Skeletal muscle satellite cell (primary cell): Measurements from ENCODE around the gene NPM3. TPM values are rescaled to one million over a fixed set of nuclear protein-coding genes. Genes with fewer than 3 reads are reported as not detected.

Experiments used
- H3K27me3 ChIP-seq: 2 replicates; pipeline ENCODE4 v1.7.0; 2013; ENCODE audit warnings: low read length; ENCODE audit not compliant: control insufficient read depth, insufficient read depth
- H3K36me3 ChIP-seq: 2 replicates; pipeline ENCODE4 v1.7.0; 2013; ENCODE audit warnings: mild to moderate bottlenecking, control low read depth, low read length; ENCODE audit not compliant: insufficient read depth
- H3K4me1 ChIP-seq: 2 replicates; pipeline ENCODE4 v1.7.0; 2013; ENCODE audit warnings: low read length; ENCODE audit not compliant: control insufficient read depth, insufficient read depth
- H3K4me2 ChIP-seq: 2 replicates; pipeline ENCODE4 v1.7.0; 2013; ENCODE audit warnings: mild to moderate bottlenecking, low read length
- H3K4me3 ChIP-seq: 2 replicates; pipeline ENCODE4 v1.7.0; 2013; ENCODE audit warnings: low read length
- H3K9ac ChIP-seq: 2 replicates; pipeline ENCODE4 v1.7.0; 2013; ENCODE audit warnings: mild to moderate bottlenecking, low read depth, low read length, moderate library complexity
- H3K9me3 ChIP-seq: replicated peaks from 2 replicates; pipeline ENCODE4 v1.7.0; 2013; ENCODE audit warnings: mild to moderate bottlenecking, control low read depth, low read length
- total RNA-seq: library from RNA; depleted of rRNA; stranded (reverse); fragments of >200 nt; gene quantifications from 2 replicates; pipeline ENCODE4 v1.2.3, GENCODE V29; 2012; rRNA removed

The NPM3 gene
- 202 and 204 TPM in 2 replicates for total RNA-seq

GRCh38 chr10:101782811-101783735 is at the start of gene NPM3:
Gene NPM3 (minus strand): TSS chr10:101783446. CDS start chr10:101783390, 56 bp downstream.
- peaks cover 41% of the 10 kb centered on the region for H3K4me1 ChIP-seq
- peak within 1 kb of the TSS; percentile 91 for H3K4me2 ChIP-seq
- peaks cover 39% of the 10 kb centered on the region for H3K36me3 ChIP-seq
- no peaks in the 10 kb centered on the region for H3K9me3 ChIP-seq
- peak within 1 kb of the TSS; percentile 87 for H3K4me3 ChIP-seq
- peak within 1 kb of the TSS; percentile 93 for H3K9ac ChIP-seq
- no peaks in the 10 kb centered on the region for H3K27me3 ChIP-seq

- Histone ChIP-seq H3K36me3 (no peaks in the 10 kb centered on the region), H3K4me1 (peaks cover 17% of the 10 kb centered on the region), H3K27me3 (no peaks in the 10 kb centered on the region), H3K9ac (no peak overlapping the region), H3K9me3 (no peaks in the 10 kb centered on the region), H3K4me2 (no peak overlapping the region), H3K4me3 (no peak overlapping the region)
Measured at GRCh38 chr10:101832325-101832771, 49.1 kb upstream of the NPM3 start.

GRCh38 chr10:101831169-101831811 is 48.0 kb upstream of the NPM3 start:
- H3K4me3 ChIP-seq, result peak overlapping the region; percentile 74
- peak overlapping the region; percentile 96 for H3K4me2 ChIP-seq
- H3K9ac ChIP-seq, result peak overlapping the region; percentile 52
- H3K9me3 ChIP-seq, result no peaks in the 10 kb centered on the region
- H3K27me3 ChIP-seq, result no peaks in the 10 kb centered on the region
- no peaks in the 10 kb centered on the region for H3K36me3 ChIP-seq
- peaks cover 17% of the 10 kb centered on the region for H3K4me1 ChIP-seq

- Histone ChIP-seq H3K4me3 (peak overlapping the region; percentile 74), H3K4me1 (peaks cover 17% of the 10 kb centered on the region)
Measured at GRCh38 chr10:101830322-101831168, 47.3 kb upstream of the NPM3 start.

GRCh38 chr10:101829561-101830315 is 46.5 kb upstream of the NPM3 start:
- Histone ChIP-seq H3K4me1 (peaks cover 17% of the 10 kb centered on the region), H3K9ac (peak overlapping the region; percentile 15), H3K4me3 (peak overlapping the region; percentile 74)

More at GRCh38 chr10:101830322-101831168, 47.3 kb upstream of the NPM3 start:
- H3K36me3 ChIP-seq, result no peaks in the 10 kb centered on the region
- peak overlapping the region; percentile 96 for H3K4me2 ChIP-seq
- no peaks in the 10 kb centered on the region for H3K9me3 ChIP-seq
- H3K9ac ChIP-seq, result peak overlapping the region; percentile 52
- H3K27me3 ChIP-seq, result no peaks in the 10 kb centered on the region

GRCh38 chr10:101828766-101829551 is 45.7 kb upstream of the NPM3 start:
- H3K4me3 ChIP-seq, result no peak overlapping the region
- no peaks in the 10 kb centered on the region for H3K9me3 ChIP-seq
- H3K36me3 ChIP-seq, result no peaks in the 10 kb centered on the region
- no peaks in the 10 kb centered on the region for H3K27me3 ChIP-seq
- H3K9ac ChIP-seq, result no peak overlapping the region
- peak overlapping the region; percentile 59 for H3K4me2 ChIP-seq
- peaks cover 17% of the 10 kb centered on the region for H3K4me1 ChIP-seq

More at GRCh38 chr10:101829561-101830315, 46.5 kb upstream of the NPM3 start:
- Histone ChIP-seq H3K27me3 (no peaks in the 10 kb centered on the region), H3K9me3 (no peaks in the 10 kb centered on the region), H3K36me3 (no peaks in the 10 kb centered on the region), H3K4me2 (peak overlapping the region; percentile 96)

- H3K27me3 ChIP-seq, result no peaks in the 10 kb centered on the region
- H3K4me2 ChIP-seq, result no peak overlapping the region
- H3K36me3 ChIP-seq, result no peaks in the 10 kb centered on the region
- H3K4me3 ChIP-seq, result no peak overlapping the region
- no peak overlapping the region for H3K9ac ChIP-seq
- peaks cover 17% of the 10 kb centered on the region for H3K4me1 ChIP-seq
- H3K9me3 ChIP-seq, result no peaks in the 10 kb centered on the region
Measured at GRCh38 chr10:101827919-101828600, 44.8 kb upstream of the NPM3 start.

- H3K27me3 ChIP-seq, result no peaks in the 10 kb centered on the region
- H3K4me2 ChIP-seq, result no peak overlapping the region
- H3K4me1 ChIP-seq, result peaks cover 17% of the 10 kb centered on the region
- no peak overlapping the region for H3K4me3 ChIP-seq
- no peaks in the 10 kb centered on the region for H3K9me3 ChIP-seq
- H3K36me3 ChIP-seq, result no peaks in the 10 kb centered on the region
- H3K9ac ChIP-seq, result no peak overlapping the region
Measured at GRCh38 chr10:101826852-101827434, 43.7 kb upstream of the NPM3 start.

- Histone ChIP-seq H3K27me3 (no peaks in the 10 kb centered on the region), H3K4me3 (no peak overlapping the region), H3K36me3 (no peaks in the 10 kb centered on the region), H3K4me1 (peaks cover under 1% of the 10 kb centered on the region), H3K9me3 (no peaks in the 10 kb centered on the region), H3K9ac (no peak overlapping the region), H3K4me2 (no peak overlapping the region)
Measured at GRCh38 chr10:101824736-101825135, 41.5 kb upstream of the NPM3 start.
